GM21619 (cell line): ENCODE results near the gene OR5H2.
"Not testable (repeated sequence)": the region's sequence is repeated elsewhere in the genome, so short reads cannot be mapped to it uniquely, and the experiment has no call there.

Experiments
- ATAC-seq: cut with Tn5 transposase; IDR thresholded peaks from one replicate; pipeline ENCODE4 v1.9.1; 2021; ENCODE audit not compliant: unreplicated experiment

The OR5H2 gene

DNA sequence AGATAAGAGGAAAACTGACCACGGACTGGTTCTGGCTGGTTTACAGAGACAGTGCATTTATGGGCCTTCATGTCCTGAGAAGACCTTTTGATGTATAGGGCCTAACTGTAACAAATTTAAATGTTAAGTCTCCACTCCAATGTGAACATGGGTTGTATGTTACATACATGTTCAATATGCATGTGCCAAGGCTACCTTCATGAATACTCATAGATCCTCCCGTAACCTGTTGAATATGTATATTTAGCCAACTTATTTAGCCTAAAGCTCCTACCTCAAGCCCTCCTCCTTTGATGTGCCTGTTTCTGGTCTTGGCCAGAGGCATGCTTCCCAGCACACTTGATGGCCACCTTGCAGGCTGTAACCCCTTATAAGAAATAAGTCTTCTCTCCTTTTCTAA is at the start of gene OR5H2:
OR5H2 (plus strand) TSS at position 301 of the 400 bp plus-strand sequence. CDS start 398 bp downstream, outside the sequence.
- ATAC-seq: no peak

DNA sequence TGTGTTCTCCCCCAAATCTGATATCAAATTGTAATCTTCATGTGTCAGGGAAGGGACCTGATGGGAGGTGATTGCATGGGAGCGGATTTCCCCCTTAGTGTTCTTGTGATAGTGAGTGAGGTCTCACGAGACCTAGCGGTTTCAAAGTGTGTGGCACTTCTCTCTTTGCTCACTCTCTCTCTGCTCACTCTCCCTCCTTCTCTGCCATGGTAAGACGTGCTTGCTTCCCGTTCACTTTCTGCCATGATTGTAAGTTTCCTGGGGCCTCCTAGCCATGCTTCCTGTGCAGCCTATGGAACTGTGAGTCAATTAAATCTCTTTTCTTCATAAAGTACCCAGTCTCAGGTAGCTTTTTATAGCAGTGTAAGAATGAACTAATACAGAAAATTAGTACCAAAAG is 48.8 kb upstream of the OR5H2 start:
- no peak for ATAC-seq

DNA sequence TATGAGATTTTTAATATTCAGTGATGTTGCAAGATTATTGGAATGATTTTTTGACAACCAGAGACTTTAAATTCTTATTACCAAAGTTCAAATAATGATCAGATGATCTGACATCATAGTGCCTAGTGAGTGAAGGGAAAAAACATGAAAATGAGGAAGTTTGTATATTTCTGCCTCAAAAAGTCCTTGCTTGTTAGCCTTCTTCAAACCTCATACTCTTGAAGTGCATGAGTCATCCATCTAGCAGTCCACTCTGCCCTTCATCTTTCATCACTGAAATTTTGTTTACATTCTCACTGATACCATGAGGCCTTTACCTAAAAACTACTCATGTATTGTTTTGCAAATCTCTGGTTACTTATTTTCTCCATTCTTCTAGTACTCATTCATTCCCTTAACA is 42.2 kb upstream of the OR5H2 start:
- peak; percentile 56 for ATAC-seq

DNA sequence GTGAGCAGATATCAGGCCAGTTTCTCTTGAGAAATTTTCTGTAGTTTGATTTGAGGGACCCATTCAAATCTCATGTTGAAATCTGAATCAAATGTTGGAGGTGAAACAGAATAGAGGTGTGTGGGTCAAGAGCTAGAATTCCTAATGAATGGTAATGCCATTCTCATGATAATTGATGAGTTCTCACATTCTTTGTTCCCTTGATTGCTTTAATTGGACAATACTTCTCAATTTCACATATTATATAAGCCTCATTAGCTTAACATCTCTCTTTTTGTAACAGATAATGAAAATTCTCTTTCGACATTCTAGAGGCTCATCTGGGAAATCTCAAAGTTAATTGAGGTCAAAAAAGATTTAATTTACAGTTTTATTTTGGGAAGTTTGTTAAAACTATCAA is 40.1 kb upstream of the OR5H2 start:
- ATAC-seq: no peak

DNA sequence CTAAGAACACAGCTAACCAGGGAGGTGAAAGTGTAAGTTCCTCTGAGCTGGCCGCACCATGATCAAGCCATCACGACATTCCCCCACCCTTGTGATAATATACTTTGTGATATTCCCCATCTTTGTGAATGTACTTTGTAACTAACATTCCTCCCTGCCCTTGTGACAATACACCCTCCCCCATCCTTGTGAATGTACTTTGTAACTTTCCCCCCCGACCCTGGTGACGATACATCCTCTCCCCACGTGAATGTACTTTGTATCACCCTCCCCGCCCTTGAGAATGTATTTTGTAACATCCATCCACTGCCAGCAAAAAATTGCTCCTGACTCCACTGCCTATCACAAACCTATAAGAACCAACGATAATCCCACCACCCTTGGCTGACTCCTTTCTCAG is 38.5 kb upstream of the OR5H2 start:
- ATAC-seq: no peak

DNA sequence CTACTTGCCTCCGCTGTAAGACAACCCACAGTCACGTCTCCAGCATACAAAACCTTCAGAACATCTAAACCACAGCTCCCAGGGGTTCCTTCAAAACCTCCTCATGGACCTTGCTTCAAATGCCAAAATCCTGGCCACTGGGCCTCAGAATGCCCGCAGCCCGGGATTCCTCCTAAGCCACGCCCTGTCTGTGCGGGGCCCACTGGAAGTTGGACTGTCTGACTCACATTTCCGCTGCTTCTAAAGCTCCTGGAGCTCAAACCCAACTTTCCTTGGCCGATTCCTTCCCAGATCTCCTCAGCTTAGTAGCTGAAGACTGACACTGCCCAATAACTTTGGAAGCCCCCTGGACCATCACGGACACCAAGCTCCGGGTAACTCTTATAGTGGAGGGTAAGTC is 36.2 kb upstream of the OR5H2 start:
- ATAC-seq: no peak

DNA sequence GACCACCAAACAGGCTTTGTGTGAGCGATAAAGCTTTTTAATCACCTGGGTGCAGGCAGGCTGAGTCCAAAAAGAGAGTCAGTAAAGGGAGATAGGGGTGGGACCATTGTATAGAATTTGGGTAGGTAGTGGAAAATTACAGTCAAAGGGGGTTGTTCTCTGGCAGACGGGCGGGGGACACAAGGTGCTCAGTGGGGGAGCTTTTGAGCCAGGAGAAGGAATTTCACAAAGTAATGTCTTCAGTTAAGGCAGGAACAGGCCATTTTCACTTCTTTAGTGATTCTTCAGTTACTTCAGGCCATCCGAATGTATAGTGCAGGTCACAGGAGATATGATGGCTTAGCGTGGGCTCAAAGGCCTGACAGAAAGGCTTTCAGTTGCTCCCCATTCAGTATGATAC is 26.3 kb upstream of the OR5H2 start:
- ATAC-seq: not testable (repeated sequence)

DNA sequence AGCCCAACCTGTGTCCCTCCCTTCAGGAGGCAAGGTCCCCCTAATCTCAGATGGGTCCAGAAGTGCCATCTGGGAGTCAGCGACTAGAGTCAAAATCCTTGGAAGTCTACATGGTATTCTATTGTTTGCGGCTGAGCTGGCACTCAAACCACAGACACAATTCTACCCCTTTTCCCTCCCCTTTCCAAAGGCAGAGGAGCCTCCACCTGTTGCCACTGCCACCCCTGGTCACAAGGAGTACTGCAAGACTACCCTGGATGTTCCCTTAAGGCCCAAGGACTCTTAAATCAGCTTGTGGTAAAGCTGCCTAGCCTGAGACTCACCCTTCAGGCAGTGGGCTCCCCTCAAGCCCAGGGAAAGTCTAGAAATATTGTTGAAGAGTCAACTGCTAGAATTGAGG is 22.6 kb upstream of the OR5H2 start:
- ATAC-seq: no peak

DNA sequence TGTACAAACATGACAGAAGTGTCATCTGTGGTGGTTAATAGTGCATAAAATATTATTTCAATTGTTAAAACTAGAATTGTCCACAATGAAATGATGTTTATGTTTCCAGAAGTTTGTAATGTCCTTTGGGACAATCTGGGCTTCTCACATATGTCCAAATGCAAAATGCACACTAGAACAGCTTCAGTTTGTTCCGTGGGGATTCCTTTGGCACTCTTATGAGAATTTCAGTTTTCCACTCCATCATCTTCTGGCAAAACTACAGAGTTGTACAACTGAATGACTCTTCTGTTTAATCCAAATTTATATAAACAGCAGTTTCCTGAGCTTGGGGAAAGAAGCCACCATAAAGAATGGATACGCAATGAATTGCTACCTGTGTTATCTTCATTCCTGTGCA is 20.3 kb upstream of the OR5H2 start:
- ATAC-seq: no peak

DNA sequence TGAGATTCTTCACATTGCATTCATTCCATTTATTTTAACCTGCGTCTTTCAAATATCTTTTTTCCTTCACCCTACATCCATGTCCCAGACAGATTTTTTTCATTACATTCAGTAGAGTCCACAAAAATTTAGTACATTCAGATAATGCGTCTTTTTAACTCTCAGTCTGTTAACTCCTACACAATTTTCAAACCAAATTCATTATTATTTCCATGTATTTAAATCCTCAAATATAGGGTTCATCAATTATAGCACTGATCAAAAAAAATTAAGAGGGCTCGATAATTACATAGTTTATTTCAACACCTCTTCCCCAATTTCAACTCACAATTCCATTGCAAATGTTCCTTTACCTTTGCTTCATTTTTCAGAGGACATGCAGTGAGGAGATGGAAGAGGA is 18.4 kb upstream of the OR5H2 start, which contains the start of gene OR5H6:
OR5H6 (plus strand) TSS at position 301 of the 400 bp plus-strand sequence; CDS start at position 390, 89 bp downstream.
- no peak for ATAC-seq

DNA sequence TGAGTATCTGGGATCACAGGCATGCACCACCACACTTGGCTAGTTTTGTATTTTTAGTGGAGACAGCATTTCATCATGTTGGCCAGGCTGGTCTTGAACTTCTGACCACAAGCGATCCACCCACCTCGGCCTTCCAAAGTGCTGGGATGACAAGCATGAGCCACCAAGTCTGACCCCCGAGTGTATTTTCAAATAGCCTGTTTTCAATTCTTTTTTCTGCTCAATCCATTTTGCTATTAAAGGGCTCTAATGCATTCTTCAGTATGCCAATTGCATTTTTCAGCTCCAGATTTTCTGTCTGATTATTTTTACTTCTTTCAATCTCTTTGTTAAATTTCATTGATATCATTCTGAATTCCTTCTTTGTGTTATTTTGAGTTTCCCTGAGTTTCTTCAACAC is 12.5 kb upstream of the OR5H2 start:
- ATAC-seq: no peak

DNA sequence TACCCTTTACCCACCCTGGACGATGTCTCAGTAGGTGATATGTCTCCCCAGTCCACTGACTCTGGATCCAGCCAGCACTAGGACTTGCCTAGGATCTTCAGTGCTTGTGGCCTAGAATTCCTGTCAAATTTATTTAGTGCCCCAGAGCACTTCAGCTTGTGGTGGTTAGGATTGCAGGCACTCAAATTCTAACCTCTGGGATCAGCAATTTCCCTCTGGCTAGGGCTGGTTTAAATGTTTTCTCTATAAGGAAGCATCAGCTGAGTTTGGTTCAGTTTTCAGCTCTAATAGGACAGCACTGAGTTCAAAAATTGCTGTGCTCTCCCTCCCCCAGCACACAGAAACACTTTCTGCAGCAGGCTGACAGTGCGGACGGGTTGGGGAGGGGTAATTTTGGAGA is 10.2 kb upstream of the OR5H2 start:
- ATAC-seq: no peak

DNA sequence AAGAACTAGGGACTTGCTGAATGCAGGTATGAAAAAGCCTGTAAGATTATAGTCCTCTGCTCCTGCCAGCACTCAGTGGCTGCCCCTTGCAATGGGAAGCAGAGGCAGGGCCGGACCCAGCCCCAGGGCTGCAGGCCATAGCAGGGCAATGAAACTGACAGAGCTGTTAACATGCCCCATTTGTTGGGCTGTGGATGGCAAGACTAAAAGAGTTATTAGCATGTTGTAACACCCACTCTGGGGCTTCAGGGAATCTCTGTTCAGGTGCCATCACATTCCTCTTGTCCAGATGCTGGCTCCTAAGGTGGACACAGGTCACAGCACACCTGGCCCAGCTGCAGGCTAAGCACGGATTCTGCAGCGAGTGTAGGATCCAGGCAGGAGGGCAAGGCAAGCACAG is 7.4 kb upstream of the OR5H2 start:
- no peak for ATAC-seq

DNA sequence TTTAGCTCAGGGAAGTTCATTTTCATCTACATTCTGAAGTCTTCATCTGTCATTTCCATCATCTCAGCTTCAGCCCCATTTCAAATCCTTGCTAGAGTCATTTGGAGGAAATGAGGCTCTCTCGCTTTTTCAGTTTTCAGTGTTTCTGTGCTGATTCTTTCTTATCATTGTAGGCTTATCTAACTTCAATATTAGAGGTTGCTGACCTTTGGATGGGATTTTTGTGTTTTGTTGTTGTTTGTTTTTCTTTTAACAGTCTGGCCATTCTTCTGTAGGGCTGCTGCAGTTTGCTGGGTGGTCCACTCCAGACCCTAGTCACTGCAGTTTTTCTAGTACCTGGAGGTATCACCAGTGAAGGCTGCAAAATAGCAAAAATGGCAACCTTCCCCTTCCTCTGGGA is 8.6 kb downstream of the OR5H2 start:
- no peak for ATAC-seq

DNA sequence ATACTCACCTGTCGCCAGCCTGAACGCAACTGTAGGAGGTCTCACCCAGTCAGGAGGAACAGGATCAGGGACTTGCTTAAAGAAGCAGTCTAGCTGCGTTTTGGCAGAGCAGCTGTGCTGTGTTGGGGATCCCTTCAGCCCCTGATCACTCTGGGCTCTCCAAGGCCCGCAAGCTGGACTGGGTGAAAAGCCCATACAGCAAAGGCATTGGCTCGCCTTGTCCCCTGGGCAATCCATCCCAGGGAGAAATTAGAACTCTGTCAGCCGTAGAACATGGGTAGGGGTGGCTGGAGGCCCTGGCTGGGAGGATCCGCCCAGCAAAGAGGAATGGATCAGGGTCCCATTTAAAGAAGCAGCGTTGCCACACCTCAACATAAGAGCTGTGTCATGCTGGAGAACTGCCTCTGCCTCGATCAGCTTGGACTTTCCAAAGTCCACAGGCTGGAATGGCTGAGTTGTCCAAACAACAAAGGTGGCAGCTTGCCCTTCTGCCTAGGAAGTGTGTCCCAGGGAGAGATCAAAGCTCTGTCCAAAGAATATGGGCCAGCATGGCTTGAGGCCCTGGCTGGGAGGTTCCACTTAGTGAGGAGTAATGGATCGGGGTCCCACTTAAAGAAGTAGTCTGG is 9.1 kb downstream of the OR5H2 start:
- ATAC-seq: no peak

DNA sequence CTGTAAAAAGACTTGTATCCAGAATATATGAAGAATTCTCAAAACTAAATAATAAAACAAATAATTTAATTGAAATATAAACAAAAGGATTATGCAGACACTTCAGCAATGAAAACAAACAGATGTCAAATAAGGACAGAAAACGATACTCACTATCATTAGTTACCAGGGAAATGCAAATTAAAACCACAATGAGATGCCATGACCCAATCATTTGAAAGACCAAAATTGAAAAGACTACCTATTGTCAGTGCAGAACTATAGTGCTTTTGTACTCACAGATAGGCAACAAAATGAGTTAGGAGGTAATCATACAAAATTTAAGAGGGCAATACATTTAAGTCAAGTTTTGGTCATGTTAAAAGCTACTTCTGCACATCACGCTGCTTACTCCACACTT is 39.8 kb downstream of the OR5H2 start:
- ATAC-seq: no peak

DNA sequence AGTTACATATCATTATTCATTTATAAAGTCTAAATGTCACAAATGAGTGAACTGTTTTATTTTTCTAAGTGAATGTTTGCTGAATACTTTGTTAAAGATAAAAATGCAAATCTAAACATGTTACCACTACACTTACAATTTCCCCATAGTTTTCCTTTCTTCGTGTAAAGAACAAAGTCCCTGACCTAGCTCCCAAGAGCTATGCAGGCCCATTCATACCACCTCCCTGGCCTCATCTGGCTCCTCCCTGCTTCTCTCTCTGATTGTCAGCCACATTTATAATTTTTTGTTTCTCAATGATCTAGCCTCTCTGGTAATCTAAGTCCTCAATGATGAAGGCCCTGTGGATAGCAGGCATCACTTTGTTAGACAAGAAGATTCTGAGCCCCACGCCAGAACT is 40.4 kb downstream of the OR5H2 start:
- no peak for ATAC-seq

DNA sequence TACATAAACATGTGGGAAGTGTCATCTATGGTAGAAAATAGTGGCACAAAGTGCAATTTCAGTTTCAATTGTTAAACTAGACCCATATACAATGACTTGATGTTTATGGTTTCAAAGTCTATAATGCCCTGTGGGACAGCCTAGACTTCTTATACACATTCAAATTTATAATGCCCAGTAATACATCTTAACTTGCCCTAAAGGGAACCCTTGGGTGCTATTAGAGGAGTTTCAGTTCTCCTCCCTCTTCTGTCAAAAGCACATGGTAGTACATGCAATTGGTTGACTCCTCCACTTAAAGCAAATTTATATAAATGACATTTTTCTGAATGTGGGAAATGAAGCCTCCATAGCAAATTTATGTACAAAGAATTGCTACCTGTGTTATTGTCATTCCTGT is 41.1 kb downstream of the OR5H2 start:
- no peak for ATAC-seq

DNA sequence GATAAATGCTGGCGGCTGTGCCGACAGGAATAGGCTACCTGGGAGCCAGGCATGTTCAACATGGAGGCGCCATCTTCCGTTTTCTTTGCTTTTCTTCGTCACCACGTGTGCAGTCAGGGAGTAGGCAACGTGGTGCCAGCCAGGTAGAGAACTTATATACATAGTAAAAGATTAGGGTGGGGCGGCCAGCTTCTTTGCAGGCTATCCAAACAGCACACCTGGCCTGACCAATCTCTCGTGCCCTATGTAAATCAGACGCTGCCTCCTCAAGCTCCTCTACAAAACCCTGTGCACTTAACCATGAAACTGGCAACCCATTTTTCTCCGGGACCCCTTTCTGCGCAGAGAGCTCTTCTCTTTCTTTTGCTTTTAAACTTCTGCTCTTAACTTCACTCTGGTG is 42.8 kb downstream of the OR5H2 start:
- no peak for ATAC-seq

DNA sequence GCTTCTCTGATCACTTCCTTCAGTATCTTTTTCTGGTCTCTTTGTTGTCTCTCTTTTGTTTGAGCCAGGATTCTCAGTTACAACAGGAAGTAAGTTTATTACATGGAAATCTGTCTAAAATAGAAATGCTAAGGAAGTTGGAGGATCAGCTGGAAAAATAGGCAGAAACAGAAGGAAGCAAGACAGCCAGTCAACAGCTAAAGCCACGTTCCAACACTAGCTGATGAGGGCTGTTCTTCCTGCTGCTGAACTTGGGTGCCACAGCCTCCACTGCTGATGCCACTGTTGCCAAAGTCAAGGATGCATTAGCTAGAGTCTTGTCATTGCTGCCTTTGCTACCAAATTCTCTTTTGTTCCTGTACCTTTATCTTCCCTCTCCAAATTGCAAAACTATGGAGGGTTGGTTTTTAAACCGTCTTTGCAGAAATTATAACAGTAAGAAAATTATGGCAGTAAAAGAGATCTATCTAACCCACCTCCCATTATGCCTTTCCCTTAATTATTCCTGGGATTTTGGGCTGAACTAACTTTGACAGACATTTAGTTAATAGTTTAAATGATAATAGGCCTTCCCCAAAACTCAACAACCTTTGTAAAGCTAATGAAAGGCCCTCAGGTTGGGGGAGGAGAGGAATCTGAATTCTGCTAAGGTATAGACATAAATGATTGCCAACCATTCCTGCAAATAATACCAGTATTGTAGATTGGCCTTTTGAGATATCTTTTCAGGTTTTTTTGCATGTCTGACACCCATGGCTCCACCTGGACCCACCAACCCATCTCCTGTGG is 44.0 kb downstream of the OR5H2 start:
- ATAC-seq: no peak

DNA sequence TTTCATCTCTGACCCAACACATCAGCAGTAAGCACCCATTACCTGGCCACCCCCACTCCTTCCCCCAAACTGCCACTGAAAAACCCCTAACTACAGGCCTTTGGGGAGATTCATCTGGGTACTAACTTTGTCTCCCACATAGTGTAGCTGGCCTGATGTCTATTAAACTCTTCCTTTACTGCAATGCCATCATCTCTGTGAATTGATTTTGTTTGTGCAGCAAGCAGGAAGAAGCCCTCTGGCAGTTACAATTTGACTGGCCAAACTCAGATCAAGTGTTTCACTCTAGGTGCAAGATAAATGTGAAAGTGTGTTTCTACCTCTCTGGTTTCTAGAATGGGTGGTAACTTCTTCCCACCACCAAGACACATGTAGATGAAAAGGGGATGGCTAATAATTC is 44.6 kb downstream of the OR5H2 start:
- ATAC-seq: peak; percentile 51

DNA sequence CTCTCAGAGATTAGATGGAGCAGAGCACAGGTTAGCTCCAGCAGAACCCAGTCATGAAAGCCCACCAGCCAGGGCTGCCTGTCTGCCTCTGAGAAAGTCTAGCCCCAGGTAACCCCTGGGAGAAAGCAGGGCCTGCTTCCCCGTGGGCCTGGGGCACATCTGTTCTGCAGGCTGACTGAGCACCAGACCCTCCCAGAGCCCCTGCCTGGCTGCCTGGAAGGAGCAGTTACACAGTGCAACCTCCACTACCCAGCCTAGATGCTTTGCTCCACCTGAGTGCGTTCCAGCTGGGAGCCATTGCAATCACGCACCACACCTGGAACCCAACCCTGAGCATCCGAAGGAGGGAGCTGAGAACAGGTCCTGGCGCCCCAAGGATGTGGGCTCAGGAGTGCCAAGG is 46.6 kb downstream of the OR5H2 start:
- ATAC-seq: no peak
